ENCODE measurements around the gene FBP1.
"Not testable (repeated sequence)": the region's sequence is repeated elsewhere in the genome, so short reads cannot be mapped to it uniquely, and the experiment has no call there.

Gene FBP1

GRCh38 chr9:94568972-94569712 is 70.2 kb downstream of the FBP1 start:
- DNase-seq = no peak

GRCh38 chr9:94568250-94568889 is 70.9 kb downstream of the FBP1 start:
- no peak for DNase-seq

GRCh38 chr9:94567271-94567670 is 72.0 kb downstream of the FBP1 start:
- no peak for DNase-seq

GRCh38 chr9:94566550-94566949 is 72.8 kb downstream of the FBP1 start:
- no peak for DNase-seq

- DNase-seq = not testable (repeated sequence)
These were observed 75.0 kb downstream of the FBP1 start for GRCh38 chr9:94564279-94564678.

GRCh38 chr9:94563548-94563947 is 75.8 kb downstream of the FBP1 start:
- no peak for DNase-seq

GRCh38 chr9:94560237-94560636 is 79.1 kb downstream of the FBP1 start:
- DNase-seq = no peak

GRCh38 chr9:94557376-94557775 is 81.9 kb downstream of the FBP1 start:
- no peak for DNase-seq

- DNase-seq = peak; percentile 62 to 73
These were observed 84.6 kb downstream of the FBP1 start, which contains the start of gene PCAT7 for GRCh38 chr9:94554439-94555331. TSS of gene PCAT7 (plus strand) at chr9:94555083.

- DNase-seq = no peak
These were observed 85.3 kb downstream of the FBP1 start for GRCh38 chr9:94554078-94554438.

Measured in NCI-H1930 (cell line).